ENCODE results near the gene ABCD4. TPM values are rescaled to one million over a fixed set of nuclear protein-coding genes. Genes with fewer than 3 reads are reported as not detected.
"Not testable (repeated sequence)": the region's sequence is repeated elsewhere in the genome, so short reads cannot be mapped to it uniquely, and the experiment has no call there.

Gene ABCD4
- total and polyA plus RNA-seq, 3 experiments from 2014 or later, result 25.0 to 40.5 (median 38.2) TPM

- POLR2A ChIA-PET, result no interaction called here
- no peaks in the 10 kb centered on the region for H3K36me3 ChIP-seq (ENCODE audit: insufficient read depth, low read length)
- Mint-ChIP-seq H3K4me3 (no peak overlapping the region), H3K9me3 (no peaks in the 10 kb centered on the region), H3K36me3 (no peaks in the 10 kb centered on the region), H3K27ac (no peak overlapping the region), H3K27me3 (peaks cover 4 to 23% of the 10 kb centered on the region in 2 donors), H3K4me1 (no peaks in the 10 kb centered on the region)
- no peaks in the 10 kb centered on the region for H3K27me3 ChIP-seq (ENCODE audit: insufficient read depth, low read length, poor library complexity, severe bottlenecking)
- H3K4me3 ChIP-seq (ENCODE audit: low read length), result no peak overlapping the region
- no peak overlapping the region for H3K27ac ChIP-seq (ENCODE audit: low read depth, low read length)
- CTCF ChIA-PET, result no interaction called here
- no peaks in the 10 kb centered on the region for H3K9me3 ChIP-seq (ENCODE audit: low read length)
- H3K4me1 ChIP-seq (ENCODE audit: insufficient read depth, low read length), result no peaks in the 10 kb centered on the region
- no peak for DNase-seq
Measured at GRCh38 chr14:74347097-74347794, 44.5 kb upstream of the ABCD4 start.

GRCh38 chr14:74346341-74346740 is 43.6 kb upstream of the ABCD4 start:
- Histone ChIP-seq H3K4me3 (ENCODE audit: low read length) (no peak overlapping the region), H3K27ac (ENCODE audit: low read depth, low read length) (no peak overlapping the region), H3K27me3 (ENCODE audit: insufficient read depth, low read length, poor library complexity, severe bottlenecking) (no peaks in the 10 kb centered on the region), H3K36me3 (ENCODE audit: insufficient read depth, low read length) (no peaks in the 10 kb centered on the region), H3K4me1 (ENCODE audit: insufficient read depth, low read length) (no peaks in the 10 kb centered on the region), H3K9me3 (ENCODE audit: low read length) (no peaks in the 10 kb centered on the region)
- Mint-ChIP-seq H3K36me3 (no peaks in the 10 kb centered on the region), H3K27ac (peak overlapping the region in 1 of 8 donors; percentile 38), H3K9me3 (no peaks in the 10 kb centered on the region), H3K27me3 (peaks cover 4 to 27% of the 10 kb centered on the region in 2 donors), H3K4me3 (no peak overlapping the region), H3K4me1 (no peaks in the 10 kb centered on the region)
- ChIA-PET CTCF (no interaction called here), POLR2A (no interaction called here)
- DNase-seq, result no peak

GRCh38 chr14:74333909-74334308 is 31.2 kb upstream of the ABCD4 start:
- Mint-ChIP-seq H3K36me3 (no peaks in the 10 kb centered on the region), H3K9me3 (no peaks in the 10 kb centered on the region), H3K27me3 (peaks cover 3 to 20% of the 10 kb centered on the region in 2 donors), H3K27ac (no peak overlapping the region), H3K4me1 (no peaks in the 10 kb centered on the region), H3K4me3 (no peak overlapping the region)
- Histone ChIP-seq H3K4me1 (ENCODE audit: insufficient read depth, low read length) (no peaks in the 10 kb centered on the region), H3K4me3 (ENCODE audit: low read length) (no peak overlapping the region), H3K27me3 (ENCODE audit: insufficient read depth, low read length, poor library complexity, severe bottlenecking) (no peaks in the 10 kb centered on the region), H3K27ac (ENCODE audit: low read depth, low read length) (no peak overlapping the region), H3K9me3 (ENCODE audit: low read length) (no peaks in the 10 kb centered on the region), H3K36me3 (ENCODE audit: insufficient read depth, low read length) (no peaks in the 10 kb centered on the region)
- no peak for DNase-seq
- CTCF ChIA-PET, result no interaction called here
- POLR2A ChIA-PET, result no interaction called here

- POLR2A ChIA-PET, result interaction anchor here (0.7 kb wide), 1 partner anchor 165 kb away, joined by 3 read pairs; no protein-coding TSS in a partner anchor
- H3K9me3 Mint-ChIP-seq; H3K4me3 ChIP-seq (ENCODE audit: low read length); H3K4me1 Mint-ChIP-seq; H3K27ac ChIP-seq (ENCODE audit: low read depth, low read length); H3K36me3 Mint-ChIP-seq; H3K27ac Mint-ChIP-seq; H3K27me3 ChIP-seq (ENCODE audit: insufficient read depth, low read length, poor library complexity, severe bottlenecking); CTCF ChIA-PET; H3K9me3 ChIP-seq (ENCODE audit: low read length); DNase-seq; H3K36me3 ChIP-seq (ENCODE audit: insufficient read depth, low read length); H3K4me1 ChIP-seq (ENCODE audit: insufficient read depth, low read length): not testable (repeated sequence)
- H3K27me3 Mint-ChIP-seq, result peaks cover 8 to 22% of the 10 kb centered on the region in 2 donors
- peak overlapping the region in 1 of 7 donors; percentile 44 for H3K4me3 Mint-ChIP-seq
Measured at GRCh38 chr14:74329950-74330552, 27.3 kb upstream of the ABCD4 start.

GRCh38 chr14:74326369-74327152 is 23.8 kb upstream of the ABCD4 start:
- H3K36me3 ChIP-seq (ENCODE audit: insufficient read depth, low read length), result no peaks in the 10 kb centered on the region
- Mint-ChIP-seq H3K4me1 (no peaks in the 10 kb centered on the region), H3K36me3 (no peaks in the 10 kb centered on the region), H3K27me3 (peaks cover 8 to 30% of the 10 kb centered on the region in 2 donors), H3K4me3 (no peak overlapping the region), H3K27ac (no peak overlapping the region), H3K9me3 (peaks cover 0 to 2% (median 0%) of the 10 kb centered on the region in 5 donors)
- H3K27ac ChIP-seq (ENCODE audit: low read depth, low read length), result no peak overlapping the region
- H3K4me1 ChIP-seq (ENCODE audit: insufficient read depth, low read length), result no peaks in the 10 kb centered on the region
- CTCF ChIA-PET, result no interaction called here
- no peaks in the 10 kb centered on the region for H3K9me3 ChIP-seq (ENCODE audit: low read length)
- DNase-seq, result no peak
- no peak overlapping the region for H3K4me3 ChIP-seq (ENCODE audit: low read length)
- POLR2A ChIA-PET, result no interaction called here
- H3K27me3 ChIP-seq (ENCODE audit: insufficient read depth, low read length, poor library complexity, severe bottlenecking), result no peaks in the 10 kb centered on the region

- no peak overlapping the region for H3K27ac ChIP-seq (ENCODE audit: low read depth, low read length)
- peak overlapping the region in 1 of 8 donors; percentile 5 for H3K27ac Mint-ChIP-seq
- CTCF ChIA-PET, result no interaction called here
- peaks cover 8 to 35% of the 10 kb centered on the region in 2 donors for H3K27me3 Mint-ChIP-seq
- no peaks in the 10 kb centered on the region for H3K4me1 Mint-ChIP-seq
- H3K36me3 ChIP-seq (ENCODE audit: insufficient read depth, low read length), result no peaks in the 10 kb centered on the region
- POLR2A ChIA-PET, result no interaction called here
- no peaks in the 10 kb centered on the region for H3K4me1 ChIP-seq (ENCODE audit: insufficient read depth, low read length)
- no peaks in the 10 kb centered on the region for H3K9me3 ChIP-seq (ENCODE audit: low read length)
- no peaks in the 10 kb centered on the region for H3K27me3 ChIP-seq (ENCODE audit: insufficient read depth, low read length, poor library complexity, severe bottlenecking)
- H3K4me3 Mint-ChIP-seq, result no peak overlapping the region
- H3K9me3 Mint-ChIP-seq, result peaks cover 0 to 2% (median 0%) of the 10 kb centered on the region in 5 donors
- DNase-seq, result no peak
- H3K4me3 ChIP-seq (ENCODE audit: low read length), result no peak overlapping the region
- H3K36me3 Mint-ChIP-seq, result peaks cover 0 to 4% (median 0%) of the 10 kb centered on the region in 3 donors
Measured at GRCh38 chr14:74325446-74325845, 22.7 kb upstream of the ABCD4 start.

- Mint-ChIP-seq H3K36me3 (peaks cover 0 to 4% (median 0%) of the 10 kb centered on the region in 3 donors), H3K4me1 (no peaks in the 10 kb centered on the region), H3K4me3 (no peak overlapping the region), H3K27me3 (peaks cover 8 to 32% of the 10 kb centered on the region in 2 donors), H3K27ac (peak overlapping the region in 1 of 8 donors; percentile 14), H3K9me3 (peaks cover 0 to 2% (median 0%) of the 10 kb centered on the region in 5 donors)
- CTCF ChIA-PET, result no interaction called here
- no peak overlapping the region for H3K27ac ChIP-seq (ENCODE audit: low read depth, low read length)
- no peaks in the 10 kb centered on the region for H3K36me3 ChIP-seq (ENCODE audit: insufficient read depth, low read length)
- H3K27me3 ChIP-seq (ENCODE audit: insufficient read depth, low read length, poor library complexity, severe bottlenecking), result no peaks in the 10 kb centered on the region
- POLR2A ChIA-PET, result no interaction called here
- H3K4me1 ChIP-seq (ENCODE audit: insufficient read depth, low read length), result no peaks in the 10 kb centered on the region
- no peaks in the 10 kb centered on the region for H3K9me3 ChIP-seq (ENCODE audit: low read length)
- no peak for DNase-seq
- H3K4me3 ChIP-seq (ENCODE audit: low read length), result no peak overlapping the region
Measured at GRCh38 chr14:74324931-74325361, 22.2 kb upstream of the ABCD4 start.

GRCh38 chr14:74314576-74314975 is 11.8 kb upstream of the ABCD4 start:
- POLR2A ChIA-PET, result no interaction called here
- no peak overlapping the region for H3K27ac Mint-ChIP-seq

More at GRCh38 chr14:74314576-74314975, 11.8 kb upstream of the ABCD4 start:
- Histone ChIP-seq H3K27me3 (ENCODE audit: insufficient read depth, low read length, poor library complexity, severe bottlenecking) (no peaks in the 10 kb centered on the region), H3K9me3 (ENCODE audit: low read length) (no peaks in the 10 kb centered on the region), H3K27ac (ENCODE audit: low read depth, low read length) (no peak overlapping the region), H3K4me3 (ENCODE audit: low read length) (no peak overlapping the region), H3K4me1 (ENCODE audit: insufficient read depth, low read length) (no peaks in the 10 kb centered on the region), H3K36me3 (ENCODE audit: insufficient read depth, low read length) (no peaks in the 10 kb centered on the region)
- Mint-ChIP-seq H3K4me1 (no peaks in the 10 kb centered on the region), H3K9me3 (no peaks in the 10 kb centered on the region), H3K27me3 (peaks cover 7 to 14% of the 10 kb centered on the region in 2 donors), H3K4me3 (no peak overlapping the region), H3K36me3 (no peaks in the 10 kb centered on the region)
- CTCF ChIA-PET, result no interaction called here
- DNase-seq, result no peak

Data from CD8-positive, alpha-beta memory T cell (primary cell).